BLaER1 (cell line): Measurements from ENCODE around the gene SYTL1.
"Not testable (repeated sequence)": the region's sequence is repeated elsewhere in the genome, so short reads cannot be mapped to it uniquely, and the experiment has no call there.

Experiments
- H3K27ac ChIP-seq: shearing (Covaris generic); formaldehyde crosslinking; 2 replicates; pipeline ENCODE4 v1.8.1; 2022
- H3K27me3 ChIP-seq: shearing (Covaris generic); formaldehyde crosslinking; 2 replicates; pipeline ENCODE4 v1.8.1; 2022
- H3K36me3 ChIP-seq: shearing (Covaris generic); formaldehyde crosslinking; 2 replicates; pipeline ENCODE4 v1.8.1; 2022
- H3K4me1 ChIP-seq: shearing (Covaris generic); formaldehyde crosslinking; 2 replicates; pipeline ENCODE4 v1.8.1; 2022
- H3K4me2 ChIP-seq: shearing (Covaris generic); formaldehyde crosslinking; 2 replicates; pipeline ENCODE4 v1.8.1; 2022
- H3K4me3 ChIP-seq: shearing (Covaris generic); formaldehyde crosslinking; 2 replicates; pipeline ENCODE4 v1.8.1; 2022
- H3K9ac ChIP-seq: shearing (Covaris generic); formaldehyde crosslinking; 2 replicates; pipeline ENCODE4 v1.8.1; 2022
- H3K9me3 ChIP-seq: shearing (Covaris generic); formaldehyde crosslinking; 2 replicates; pipeline ENCODE4 v1.8.1; 2022
- H4K20me1 ChIP-seq: shearing (Covaris generic); formaldehyde crosslinking; 2 replicates; pipeline ENCODE4 v1.8.1; 2022
- Cebpa-rat ChIP-seq: shearing (Covaris generic); IDR thresholded peaks from 2 replicates; pipeline ENCODE4 v1.8.1; 2022

SYTL1 gene

DNA sequence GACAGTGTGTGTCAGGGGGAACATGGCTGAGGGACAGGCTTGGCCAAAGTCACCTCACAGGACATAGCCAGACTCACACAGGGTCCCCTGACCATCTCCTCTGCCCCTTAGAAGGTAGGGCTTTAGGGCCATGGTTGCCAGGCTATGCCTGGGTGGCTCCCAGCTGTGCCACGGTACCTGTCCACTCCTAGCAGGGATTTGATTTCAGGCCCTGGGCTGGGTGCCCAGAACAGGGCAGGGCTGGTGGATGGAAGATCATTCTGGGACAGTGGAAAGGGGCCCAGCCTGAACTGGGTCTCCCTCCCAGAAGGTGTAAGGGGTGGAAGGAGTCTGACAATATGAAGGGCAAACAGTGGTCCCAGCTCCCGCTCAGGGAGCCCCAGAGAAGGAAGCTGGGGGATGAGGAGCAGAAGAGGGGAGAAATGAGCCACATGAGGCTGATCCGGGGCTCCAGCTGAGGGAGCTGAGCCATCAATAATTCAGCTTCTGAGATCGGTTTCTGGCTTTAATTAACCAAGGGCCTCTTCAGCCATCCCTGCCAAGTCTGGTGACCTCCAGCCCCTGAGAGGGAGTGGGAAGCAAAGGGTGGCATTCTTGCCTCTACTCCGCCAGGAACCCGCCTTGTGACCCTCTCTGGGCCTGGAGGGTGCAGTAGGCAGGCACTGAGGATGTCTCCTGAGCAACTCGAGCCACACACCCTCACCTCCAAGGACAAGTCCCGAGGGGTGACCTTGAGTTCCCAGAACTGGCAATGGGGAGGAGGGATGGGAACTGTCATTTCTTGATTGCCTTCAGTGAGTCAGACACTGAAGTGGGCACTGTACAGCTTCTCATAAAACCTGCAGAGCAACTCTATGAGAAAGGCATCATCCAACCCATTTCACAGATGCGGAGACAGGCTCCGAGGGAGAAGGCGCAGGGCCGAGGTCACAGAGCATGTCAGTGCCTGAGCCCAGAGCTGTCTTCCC, 39.2 kb downstream of the SYTL1 start:
- H3K9me3 ChIP-seq: no peaks in the 10 kb centered on the region
- no peak overlapping the region for H3K27ac ChIP-seq
- H3K9ac ChIP-seq: no peak overlapping the region
- H3K4me2 ChIP-seq: no peak overlapping the region
- H4K20me1 ChIP-seq: no peaks in the 10 kb centered on the region
- no peaks in the 10 kb centered on the region for H3K27me3 ChIP-seq
- H3K4me1 ChIP-seq: peaks cover 13% of the 10 kb centered on the region
- H3K36me3 ChIP-seq: no peaks in the 10 kb centered on the region
- H3K4me3 ChIP-seq: no peak overlapping the region
- TF ChIP-seq Cebpa-rat: no peak

DNA sequence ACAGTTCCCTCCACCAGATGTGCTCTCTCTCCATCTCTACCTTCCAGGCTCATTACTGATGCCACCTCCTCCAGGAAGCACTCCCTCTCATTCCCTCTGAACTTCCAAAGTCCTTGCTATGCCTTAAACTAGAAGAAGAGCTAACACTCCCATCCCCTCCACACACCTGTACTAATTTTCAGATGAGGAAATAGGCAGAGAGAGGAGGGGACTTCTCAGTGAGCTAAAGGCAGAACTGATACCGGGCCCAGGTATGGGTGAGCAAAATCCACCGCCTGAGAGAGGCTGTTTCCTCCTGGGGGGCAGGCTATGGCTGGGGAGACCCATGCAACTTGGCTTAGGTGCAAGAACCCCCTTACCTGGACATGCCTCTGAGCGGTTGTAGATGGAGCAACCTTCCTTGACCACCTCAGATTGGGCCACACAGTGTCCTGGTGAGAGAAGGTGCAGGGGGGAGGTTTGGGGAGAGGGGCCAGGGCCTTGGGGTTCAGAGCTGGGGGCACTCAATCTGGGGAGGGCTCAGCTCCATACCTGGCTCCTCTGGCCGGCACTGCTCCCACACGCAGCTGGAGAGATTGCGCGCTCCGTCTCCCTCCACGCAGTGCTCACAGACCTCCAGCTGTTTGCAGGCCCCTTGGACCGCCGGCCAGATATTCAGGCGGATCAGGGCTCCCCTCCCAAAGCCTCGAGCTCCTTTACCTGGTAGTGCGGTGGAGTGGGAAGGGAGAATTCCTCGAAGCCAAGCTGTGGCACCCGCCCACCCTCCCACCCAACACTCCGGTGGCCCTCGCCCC, 40.3 kb downstream of the SYTL1 start:
- TF ChIP-seq Cebpa-rat: no peak
- Histone ChIP-seq H3K9me3 (no peaks in the 10 kb centered on the region), H3K27me3 (no peaks in the 10 kb centered on the region), H3K4me1 (peaks cover 13% of the 10 kb centered on the region), H3K4me2 (no peak overlapping the region), H3K36me3 (no peaks in the 10 kb centered on the region), H3K4me3 (no peak overlapping the region), H4K20me1 (no peaks in the 10 kb centered on the region), H3K9ac (no peak overlapping the region), H3K27ac (no peak overlapping the region)

DNA sequence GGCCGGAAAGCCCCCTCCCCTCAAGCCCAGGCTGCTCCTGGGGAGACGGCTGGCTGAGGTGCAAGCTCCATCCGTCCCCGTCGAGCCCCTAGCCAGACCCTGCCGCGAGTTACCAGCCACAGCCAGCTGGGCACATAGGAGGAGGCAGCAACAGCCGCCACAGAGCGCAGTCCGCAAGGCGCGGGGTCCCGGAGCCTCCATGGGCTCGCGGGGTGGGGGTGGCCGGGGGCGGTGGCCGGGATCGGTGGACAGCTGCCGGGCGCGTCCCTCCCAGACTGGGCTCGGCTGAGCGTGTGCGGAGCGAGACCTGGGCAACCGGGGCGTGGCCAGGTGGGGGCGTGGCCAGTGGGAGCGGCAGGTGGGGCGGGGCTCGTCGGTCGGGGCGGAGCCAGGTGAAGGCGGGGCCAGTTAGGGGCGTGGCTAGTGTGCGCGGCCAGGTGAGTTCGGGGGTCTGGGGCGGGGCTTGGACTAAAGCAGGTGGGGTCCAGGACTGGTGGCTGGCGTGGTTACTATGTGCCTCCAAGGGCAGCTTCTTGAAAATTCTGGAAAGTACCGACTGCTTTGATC, 41.3 kb downstream of the SYTL1 start, which contains the start of gene CD164L2:
Gene CD164L2 (minus strand): TSS at position 295 of the 567 bp plus-strand sequence. CDS start 94 bp downstream, at position 201.
- Histone ChIP-seq H4K20me1 (no peaks in the 10 kb centered on the region), H3K27me3 (no peaks in the 10 kb centered on the region), H3K36me3 (no peaks in the 10 kb centered on the region), H3K4me3 (no peak within 1 kb of the TSS), H3K4me2 (no peak within 1 kb of the TSS), H3K9me3 (no peaks in the 10 kb centered on the region), H3K27ac (no peak within 1 kb of the TSS), H3K4me1 (peaks cover 4% of the 10 kb centered on the region), H3K9ac (no peak within 1 kb of the TSS)
- TF ChIP-seq Cebpa-rat: no peak

DNA sequence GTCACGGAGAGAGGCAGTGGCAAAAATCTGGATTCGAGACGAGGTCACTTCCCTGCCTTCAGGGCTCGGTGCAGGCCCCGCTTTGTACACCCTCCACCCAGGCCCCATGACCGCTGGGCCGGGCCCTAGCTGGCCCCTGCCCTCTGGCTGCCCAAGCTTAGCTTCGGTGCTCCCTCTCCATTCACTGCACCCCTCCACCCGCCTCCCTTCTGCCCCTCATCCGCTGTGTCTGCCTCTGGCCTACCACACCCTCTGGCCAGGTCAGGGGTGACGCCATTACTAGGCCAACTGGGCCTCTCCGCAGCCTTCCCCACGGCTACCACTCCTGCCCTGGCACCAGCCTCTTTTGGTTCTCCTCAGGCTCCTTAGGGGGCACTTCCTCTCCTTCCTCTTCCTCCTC, 41.8 kb downstream of the SYTL1 start:
- Histone ChIP-seq H3K4me3 (no peak overlapping the region), H3K4me2 (no peak overlapping the region), H3K27me3 (no peaks in the 10 kb centered on the region), H3K9me3 (no peaks in the 10 kb centered on the region), H4K20me1 (no peaks in the 10 kb centered on the region), H3K36me3 (no peaks in the 10 kb centered on the region), H3K27ac (no peak overlapping the region), H3K9ac (no peak overlapping the region), H3K4me1 (no peaks in the 10 kb centered on the region)
- TF ChIP-seq Cebpa-rat: no peak

DNA sequence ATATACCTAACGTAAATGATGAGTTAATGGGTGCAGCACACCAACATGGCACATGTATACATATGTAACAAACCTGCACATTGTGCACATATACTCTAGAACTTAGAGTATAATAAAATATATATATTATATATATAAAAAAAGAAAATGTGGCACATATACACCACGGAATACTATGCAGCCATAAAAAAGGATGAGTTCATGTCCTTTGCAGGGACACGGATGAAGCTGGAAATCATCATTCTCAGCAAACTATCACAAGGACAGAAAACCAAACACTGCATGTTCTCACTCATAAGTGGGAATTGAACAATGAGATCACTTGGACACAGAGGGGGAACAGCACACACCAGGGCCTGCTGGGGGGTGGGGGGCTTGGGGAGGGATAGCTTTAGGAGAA, 43.0 kb downstream of the SYTL1 start:
- H4K20me1 ChIP-seq, H3K4me1 ChIP-seq, H3K9me3 ChIP-seq, H3K9ac ChIP-seq, H3K27ac ChIP-seq, H3K27me3 ChIP-seq, H3K4me3 ChIP-seq, H3K4me2 ChIP-seq, H3K36me3 ChIP-seq: not testable (repeated sequence)

DNA sequence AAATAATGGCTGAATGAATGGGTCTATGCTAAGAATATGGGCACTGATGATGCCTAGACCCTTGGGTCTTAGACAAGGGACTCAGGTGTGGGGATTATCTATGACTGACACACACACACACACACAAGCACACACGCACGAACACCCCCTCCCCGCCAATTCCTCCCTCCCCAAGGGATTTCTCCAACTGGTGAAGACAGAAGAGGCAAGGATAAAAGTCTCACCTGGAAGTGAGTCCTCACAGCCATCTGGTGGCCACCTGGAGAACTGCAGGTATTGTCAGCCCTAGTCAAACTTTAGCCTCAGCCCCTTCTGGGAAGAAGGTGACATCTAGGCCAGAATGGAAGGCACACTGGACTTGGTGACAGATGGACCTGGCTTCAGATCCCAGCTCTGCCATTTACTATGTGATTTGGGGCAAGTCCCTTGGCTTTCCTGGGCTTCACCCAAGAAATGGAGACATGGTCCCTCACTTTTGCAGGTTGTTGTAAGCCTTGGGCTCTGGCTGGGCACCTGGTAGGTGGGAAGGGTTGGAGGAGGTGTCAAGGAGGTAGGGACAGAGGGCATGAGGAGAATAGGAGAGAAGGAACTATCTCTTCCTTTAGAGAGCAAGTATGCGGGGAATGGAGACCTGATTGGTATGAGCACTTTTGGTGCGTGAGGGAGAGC, 46.6 kb downstream of the SYTL1 start:
- Histone ChIP-seq H3K36me3 (no peaks in the 10 kb centered on the region), H4K20me1 (no peaks in the 10 kb centered on the region), H3K27me3 (no peaks in the 10 kb centered on the region)

DNA sequence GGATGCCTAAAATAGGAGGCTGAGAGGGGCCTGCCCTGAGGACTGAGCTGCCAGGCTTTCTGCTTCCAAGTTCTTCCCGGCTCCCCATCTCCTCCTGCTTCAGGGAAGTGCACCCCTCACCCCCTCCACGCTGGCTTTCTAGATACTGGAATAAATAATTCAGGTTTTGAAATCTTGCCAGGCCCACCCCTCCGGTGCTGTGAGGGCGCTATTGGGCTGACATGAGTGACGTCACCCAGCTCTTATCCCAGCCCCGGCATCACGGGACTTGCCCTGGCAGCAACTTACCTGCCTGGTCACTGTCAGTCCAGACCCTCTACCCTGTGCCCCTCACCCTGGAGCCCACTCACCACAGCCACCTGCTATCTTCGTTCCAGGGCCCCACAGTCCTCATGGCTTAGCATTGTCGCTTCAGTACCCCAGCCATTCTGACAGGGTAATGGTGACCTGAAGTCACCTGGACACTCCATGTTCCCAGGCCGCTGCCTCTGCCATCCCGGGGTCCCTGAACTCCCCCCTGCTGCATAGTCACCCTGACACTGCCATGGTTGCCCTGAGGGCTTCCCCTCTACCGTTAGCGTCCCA, 49.8 kb downstream of the SYTL1 start:
- no peak overlapping the region; the same call in 1 of the 2 replicates for H3K9ac ChIP-seq
- no peaks in the 10 kb centered on the region for H3K36me3 ChIP-seq
- H3K4me3 ChIP-seq: no peak overlapping the region; the same call in 1 of the 2 replicates
- peaks cover 43% of the 10 kb centered on the region for H3K4me1 ChIP-seq
- TF ChIP-seq Cebpa-rat: no peak
- H4K20me1 ChIP-seq: no peaks in the 10 kb centered on the region
- H3K4me2 ChIP-seq: peak overlapping the region; percentile 98
- no peaks in the 10 kb centered on the region for H3K27me3 ChIP-seq
- H3K27ac ChIP-seq: no peak overlapping the region
- H3K9me3 ChIP-seq: no peaks in the 10 kb centered on the region

More for the DNA sequence above, 46.6 kb downstream of the SYTL1 start:
- H3K9me3 ChIP-seq: no peaks in the 10 kb centered on the region
- no peak overlapping the region for H3K27ac ChIP-seq
- TF ChIP-seq Cebpa-rat: no peak
- H3K4me2 ChIP-seq: no peak overlapping the region
- peaks cover 26% of the 10 kb centered on the region for H3K4me1 ChIP-seq
- no peak overlapping the region for H3K9ac ChIP-seq
- H3K4me3 ChIP-seq: no peak overlapping the region

DNA sequence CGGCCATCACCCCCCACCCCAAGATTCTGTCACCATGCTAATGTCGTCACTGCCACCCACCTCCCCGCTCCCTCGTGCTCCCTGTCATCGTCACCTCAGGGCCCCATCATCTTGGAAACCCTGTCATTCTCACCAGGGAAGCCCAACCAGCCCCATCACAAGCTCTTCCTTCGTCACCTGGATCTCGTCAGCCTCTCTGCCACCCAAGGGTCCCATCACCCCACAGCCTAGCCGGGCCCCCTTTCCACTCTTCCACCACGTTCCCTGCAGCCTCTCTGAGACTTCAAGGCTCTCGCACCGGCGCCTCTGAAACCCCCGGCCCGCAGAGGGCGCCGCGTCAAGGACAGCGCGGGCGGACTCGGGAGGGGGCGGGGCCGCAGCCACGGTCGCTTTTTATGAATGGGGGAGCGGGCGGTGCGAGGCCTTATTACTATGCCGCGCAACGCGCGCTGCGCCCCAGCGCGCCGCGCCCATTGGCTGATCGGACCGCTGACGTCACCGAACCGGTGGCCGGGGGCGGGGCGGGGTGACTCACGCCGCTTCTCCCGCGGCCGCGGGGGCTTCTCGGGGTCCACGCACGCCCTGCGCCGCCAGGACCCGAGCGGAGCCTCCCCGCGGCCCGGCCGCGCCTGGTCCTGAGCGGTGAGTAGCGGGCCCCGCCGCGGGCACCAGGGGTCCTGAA, 50.4 kb downstream of the SYTL1 start, which contains the start of gene GPR3:
Gene GPR3 (plus strand): TSS at position 527 of the 682 bp plus-strand sequence. CDS start 1,177 bp downstream, outside the sequence.
- no peak for TF ChIP-seq Cebpa-rat
- Histone ChIP-seq H3K4me1 (peaks cover 49% of the 10 kb centered on the region), H3K27me3 (no peaks in the 10 kb centered on the region), H3K9me3 (no peaks in the 10 kb centered on the region), H4K20me1 (no peaks in the 10 kb centered on the region), H3K27ac (peak within 1 kb of the TSS; percentile 58), H3K4me3 (peak within 1 kb of the TSS; percentile 68), H3K9ac (peak within 1 kb of the TSS; percentile 63; the same call in 1 of the 2 replicates), H3K36me3 (no peaks in the 10 kb centered on the region), H3K4me2 (peak within 1 kb of the TSS; percentile 98)
